GM10248 (cell line): ENCODE results near the gene GAS7.

Experiments used
- CTCF ChIA-PET: fragments of 300-600 bp; sonication (Branson Sonifier 250); formaldehyde crosslinking; extraction: SDS; loops from one replicate; lab custom pipeline; 2021; ENCODE audit warnings: antibody characterized with exemption; lab: Yijun Ruan, JAX
- POLR2A ChIA-PET: fragments of 350-650 bp; sonication (Branson Sonifier 250); formaldehyde crosslinking; extraction: SDS; loops from one replicate; lab custom pipeline; 2020; ENCODE audit warnings: antibody characterized with exemption; lab: Yijun Ruan, JAX
- DNase-seq: peaks from one replicate; pipeline ENCODE4 v3.0.0; 2012; ENCODE audit errors: extremely low spot score
- TF ChIP-seq, protein P1 (sequence below): IDR thresholded peaks from 2 replicates; pipeline ENCODE4 v1.5.1; 2012; ENCODE audit warnings: mild to moderate bottlenecking, low read depth; ENCODE audit errors: extremely low read depth, missing control alignments, control extremely low read depth

The GAS7 gene

DNA sequence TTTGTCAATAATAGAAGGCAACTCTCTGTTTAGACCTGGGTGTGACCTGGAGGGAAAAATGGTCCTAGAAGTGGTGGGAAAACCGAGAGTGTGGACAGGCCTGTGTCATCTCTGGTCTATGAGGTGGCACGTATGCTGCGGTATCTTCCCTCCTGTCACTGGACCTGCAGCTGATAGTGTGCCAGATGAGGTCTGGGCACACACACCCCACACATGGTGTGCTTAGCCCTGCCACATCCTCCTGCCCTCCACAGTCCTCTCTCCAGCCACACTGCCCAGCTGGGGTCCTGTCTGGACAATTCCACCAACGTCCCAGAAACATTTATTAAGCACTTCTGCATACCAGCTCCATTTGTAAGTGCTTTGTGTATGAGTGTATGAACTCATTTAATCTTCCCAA lies 335.5 kb downstream of the GAS7 start:
- POLR2A ChIA-PET, result no interaction called here

DNA sequence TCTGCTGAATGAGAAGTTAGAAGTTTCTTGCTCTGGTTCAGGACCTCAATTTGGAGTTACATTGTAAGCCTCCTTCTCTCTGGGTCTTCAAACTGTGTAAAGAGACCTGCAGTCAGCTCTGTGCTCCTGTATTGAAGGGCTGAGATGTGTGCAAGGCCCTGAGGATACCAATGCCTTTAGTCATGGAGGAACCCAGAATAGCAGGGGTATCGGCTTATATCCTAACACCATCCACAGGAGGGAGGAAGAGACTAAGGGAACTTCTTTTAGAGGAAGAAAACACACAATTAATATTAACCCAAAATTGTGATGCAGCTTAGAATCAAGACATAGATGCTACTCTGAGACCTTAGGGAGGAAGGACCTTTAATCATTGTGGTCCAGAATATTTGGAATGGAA lies 336.2 kb downstream of the GAS7 start:
- no peak for DNase-seq
- CTCF ChIA-PET, result no interaction called here
- POLR2A ChIA-PET, result no interaction called here
- TF ChIP-seq, protein P1, sequence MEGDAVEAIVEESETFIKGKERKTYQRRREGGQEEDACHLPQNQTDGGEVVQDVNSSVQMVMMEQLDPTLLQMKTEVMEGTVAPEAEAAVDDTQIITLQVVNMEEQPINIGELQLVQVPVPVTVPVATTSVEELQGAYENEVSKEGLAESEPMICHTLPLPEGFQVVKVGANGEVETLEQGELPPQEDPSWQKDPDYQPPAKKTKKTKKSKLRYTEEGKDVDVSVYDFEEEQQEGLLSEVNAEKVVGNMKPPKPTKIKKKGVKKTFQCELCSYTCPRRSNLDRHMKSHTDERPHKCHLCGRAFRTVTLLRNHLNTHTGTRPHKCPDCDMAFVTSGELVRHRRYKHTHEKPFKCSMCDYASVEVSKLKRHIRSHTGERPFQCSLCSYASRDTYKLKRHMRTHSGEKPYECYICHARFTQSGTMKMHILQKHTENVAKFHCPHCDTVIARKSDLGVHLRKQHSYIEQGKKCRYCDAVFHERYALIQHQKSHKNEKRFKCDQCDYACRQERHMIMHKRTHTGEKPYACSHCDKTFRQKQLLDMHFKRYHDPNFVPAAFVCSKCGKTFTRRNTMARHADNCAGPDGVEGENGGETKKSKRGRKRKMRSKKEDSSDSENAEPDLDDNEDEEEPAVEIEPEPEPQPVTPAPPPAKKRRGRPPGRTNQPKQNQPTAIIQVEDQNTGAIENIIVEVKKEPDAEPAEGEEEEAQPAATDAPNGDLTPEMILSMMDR, result no peak

More for the DNA sequence above, 335.5 kb downstream of the GAS7 start:
- TF ChIP-seq, protein P1, result no peak
- no peak for DNase-seq
- CTCF ChIA-PET, result no interaction called here

DNA sequence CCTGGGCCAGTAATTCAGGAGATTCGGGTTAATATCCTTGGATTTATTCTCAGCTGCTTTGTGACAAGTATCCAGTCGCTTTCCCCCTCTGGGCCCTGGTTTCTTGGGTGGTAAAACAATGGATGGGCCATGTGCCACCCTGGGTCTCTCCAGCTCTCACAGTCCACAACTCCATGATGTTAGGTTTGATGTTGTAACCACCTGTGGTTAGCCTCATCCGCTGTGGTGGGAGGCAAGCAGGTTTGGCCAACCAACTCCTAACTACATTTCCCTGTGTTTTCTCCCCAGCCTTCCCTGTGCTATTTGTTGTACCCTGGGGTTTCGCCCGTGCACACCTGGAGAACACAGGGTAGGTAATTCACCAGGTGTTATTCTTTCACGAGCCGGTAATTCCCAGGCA lies 337.6 kb downstream of the GAS7 start:
- ChIA-PET CTCF (no interaction called here), POLR2A (no interaction called here)
- TF ChIP-seq, protein P1, result no peak
- no peak for DNase-seq
